NCI-H2196 (cell line): ENCODE measurements around the gene PGGHG.
A peak's percentile ranks its signal among the peaks of the same experiment; 100 is the strongest.
"Not testable (repeated sequence)": the region's sequence is repeated elsewhere in the genome, so short reads cannot be mapped to it uniquely, and the experiment has no call there.

Source experiments
- DNase-seq: peaks from one replicate; lab custom pipeline; 2025; ENCODE audit not compliant: unreplicated experiment; lab: John Stamatoyannopoulos, UW

PGGHG gene

GRCh38 chr11:288478-289397 is at the start of gene PGGHG:
Gene PGGHG, plus strand, starts transcription at chr11:289126. Its CDS starts 691 bp downstream, at chr11:289817.
- DNase-seq: peak; percentile 50

GRCh38 chr11:240315-240714 is 48.6 kb upstream of the PGGHG start:
- no peak for DNase-seq

DNA sequence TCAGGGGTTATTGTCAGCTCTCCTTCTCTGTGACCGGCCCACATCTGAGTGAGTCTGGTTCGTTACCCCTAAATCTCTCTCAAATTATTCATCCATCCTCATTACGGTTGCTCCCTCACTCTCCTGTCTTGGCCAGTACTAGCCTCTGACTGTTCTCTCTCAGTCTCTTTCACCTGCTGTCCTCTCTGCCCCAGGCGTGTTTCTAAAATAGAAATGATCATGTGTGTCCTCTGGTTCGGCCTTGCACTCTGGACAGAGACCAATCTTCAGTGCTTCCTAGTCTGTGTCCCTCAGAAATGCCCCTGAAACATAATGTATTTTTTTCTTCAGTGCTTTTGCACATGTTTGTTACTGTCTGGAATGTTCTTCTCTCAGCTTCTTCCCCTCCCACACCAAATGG is 47.3 kb upstream of the PGGHG start:
- no peak for DNase-seq

- no peak for DNase-seq
Measured at GRCh38 chr11:244376-244775, 44.5 kb upstream of the PGGHG start.

- no peak for DNase-seq
Measured at GRCh38 chr11:249062-249461, 39.9 kb upstream of the PGGHG start.

GRCh38 chr11:250274-250673 is 38.7 kb upstream of the PGGHG start:
- DNase-seq: no peak

- DNase-seq: peak; percentile 38
Measured at GRCh38 chr11:250740-251299, 38.1 kb upstream of the PGGHG start.

DNA sequence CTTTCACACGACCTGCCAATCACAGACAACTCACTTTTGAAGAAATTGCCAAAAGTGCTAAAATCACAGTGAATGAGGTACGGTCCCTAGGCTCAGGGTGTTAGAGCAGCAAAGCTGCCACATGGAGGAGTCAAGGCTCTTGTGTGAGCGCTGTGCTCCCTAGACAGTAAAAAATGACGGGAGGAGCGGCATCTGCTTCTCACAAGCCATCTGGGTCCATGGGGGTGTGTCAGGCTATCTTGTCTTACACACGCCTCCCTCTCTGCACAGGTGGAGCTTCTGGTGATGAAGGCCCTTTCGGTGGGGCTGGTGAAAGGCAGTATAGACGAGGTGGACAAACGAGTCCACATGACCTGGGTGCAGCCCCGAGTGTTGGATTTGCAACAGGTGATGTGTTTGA is 37.4 kb upstream of the PGGHG start:
- no peak for DNase-seq

DNA sequence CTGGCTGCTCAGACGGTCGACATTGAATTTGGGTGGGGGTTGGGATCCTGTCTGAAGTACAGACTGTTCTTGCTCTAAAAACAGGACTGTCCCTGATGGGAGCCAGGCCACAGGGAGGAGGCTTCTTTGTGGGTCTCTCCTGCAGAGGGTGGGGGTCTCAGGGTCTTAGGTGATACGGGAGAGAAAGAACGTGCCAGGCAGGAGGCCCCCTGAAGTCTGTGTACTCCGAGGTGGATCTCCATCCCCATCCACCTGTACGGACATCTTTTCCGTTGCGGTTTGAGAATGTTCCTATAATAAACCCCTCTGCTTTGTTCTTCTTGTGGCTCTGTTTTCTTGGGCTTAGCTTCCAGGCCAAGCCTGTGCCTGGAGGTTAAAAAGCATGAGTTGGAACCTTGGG is 36.3 kb upstream of the PGGHG start:
- no peak for DNase-seq

- no peak for DNase-seq
Measured at GRCh38 chr11:253160-253885, 35.6 kb upstream of the PGGHG start.

- no peak for DNase-seq
Measured at GRCh38 chr11:253886-254270, 35.0 kb upstream of the PGGHG start.

DNA sequence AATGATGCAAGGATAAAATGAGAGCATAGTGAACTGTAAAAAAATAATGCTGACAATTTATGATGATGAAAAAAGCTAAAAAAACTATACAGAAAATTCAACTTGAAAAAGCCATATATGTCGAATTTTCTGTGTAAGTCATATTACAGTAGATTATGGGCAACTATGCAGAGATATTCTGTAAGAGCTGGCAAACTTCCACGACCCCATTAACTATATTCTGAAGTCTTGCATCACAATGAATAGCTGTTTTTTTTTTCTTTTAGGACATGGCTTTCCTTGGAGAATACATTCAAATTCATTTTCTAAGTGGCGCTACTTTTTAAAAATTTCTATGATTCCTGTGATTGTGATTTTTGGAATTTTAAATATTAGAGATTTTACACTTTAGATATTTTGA is 33.8 kb upstream of the PGGHG start:
- DNase-seq: no peak

GRCh38 chr11:255816-256215 is 33.1 kb upstream of the PGGHG start:
- DNase-seq: no peak

DNA sequence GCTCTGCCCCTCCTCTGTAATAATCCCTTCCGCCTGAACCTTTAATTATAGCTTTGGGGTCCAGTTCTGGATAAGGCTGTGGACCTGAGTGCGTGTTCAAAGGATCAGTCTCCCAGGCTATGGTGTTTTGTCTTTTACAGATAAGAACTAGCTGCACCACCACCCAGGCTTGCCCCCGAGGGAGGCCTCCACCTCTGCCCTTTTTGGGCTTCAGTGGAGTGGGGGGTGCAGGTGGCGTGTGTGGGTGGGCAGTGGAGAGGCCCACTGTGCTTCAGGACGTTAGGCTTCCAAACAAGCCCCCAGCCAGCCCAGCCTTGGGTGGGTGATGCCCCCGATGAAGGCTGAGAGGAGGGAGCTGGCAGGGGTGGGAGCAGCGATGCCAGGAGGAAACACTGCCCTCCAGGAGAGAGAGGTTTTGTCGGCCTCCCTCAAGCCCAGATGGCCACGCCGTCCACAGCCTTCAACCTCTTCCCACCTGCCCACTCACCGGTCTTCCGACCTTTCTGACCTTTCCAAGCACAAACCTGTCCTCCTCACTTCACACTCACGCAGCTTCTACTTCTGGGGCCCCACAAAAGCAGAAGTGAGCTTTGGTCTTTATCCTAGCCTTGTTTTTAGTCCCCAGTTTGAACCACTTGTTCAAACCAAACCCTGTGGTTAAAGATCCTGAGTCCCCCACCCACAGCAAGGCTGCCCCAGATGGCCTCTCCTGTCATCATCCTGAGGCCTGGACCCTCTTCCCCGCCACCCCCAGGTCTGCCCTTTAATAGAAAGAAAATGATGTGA is 31.8 kb upstream of the PGGHG start:
- DNase-seq: no peak

- no peak for DNase-seq
Measured at GRCh38 chr11:257766-258493, 31.0 kb upstream of the PGGHG start.

DNA sequence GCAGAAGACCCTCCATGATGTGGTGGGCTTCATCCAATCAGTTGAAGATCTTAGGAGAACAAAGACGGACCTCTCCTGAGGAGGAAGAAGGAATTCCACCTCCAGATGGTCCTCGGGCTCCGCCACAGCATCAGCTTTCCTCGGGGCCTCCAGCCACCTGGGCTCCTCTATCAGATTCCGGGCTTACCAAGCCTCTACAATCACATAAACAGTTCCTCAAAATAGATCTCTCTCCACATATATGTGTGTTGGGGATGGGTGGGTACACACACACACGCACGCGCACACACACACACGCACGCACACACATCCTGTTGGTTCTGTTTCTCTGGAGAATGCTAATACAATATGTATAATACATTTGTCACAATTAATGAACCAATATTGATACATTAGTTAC is 29.5 kb upstream of the PGGHG start:
- no peak for DNase-seq

DNA sequence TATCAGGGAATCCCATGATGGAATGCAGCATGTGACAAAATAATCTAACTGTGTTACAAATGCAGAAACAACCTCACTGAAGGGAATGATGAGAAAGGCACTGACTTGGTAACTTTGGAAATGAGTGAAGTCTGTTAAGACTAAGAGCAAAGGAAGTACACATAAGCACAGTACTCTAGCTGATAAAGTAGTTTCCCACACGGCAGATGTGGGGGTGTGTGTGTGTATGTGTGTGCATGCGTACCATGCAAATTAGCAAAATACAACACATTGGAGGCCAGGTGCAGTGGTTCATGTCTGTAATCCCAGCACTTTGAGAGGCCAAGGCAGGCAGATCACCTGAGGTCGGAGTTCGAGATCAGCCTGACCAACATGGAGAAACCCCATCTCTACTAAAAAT is 27.3 kb upstream of the PGGHG start:
- DNase-seq: no peak

DNA sequence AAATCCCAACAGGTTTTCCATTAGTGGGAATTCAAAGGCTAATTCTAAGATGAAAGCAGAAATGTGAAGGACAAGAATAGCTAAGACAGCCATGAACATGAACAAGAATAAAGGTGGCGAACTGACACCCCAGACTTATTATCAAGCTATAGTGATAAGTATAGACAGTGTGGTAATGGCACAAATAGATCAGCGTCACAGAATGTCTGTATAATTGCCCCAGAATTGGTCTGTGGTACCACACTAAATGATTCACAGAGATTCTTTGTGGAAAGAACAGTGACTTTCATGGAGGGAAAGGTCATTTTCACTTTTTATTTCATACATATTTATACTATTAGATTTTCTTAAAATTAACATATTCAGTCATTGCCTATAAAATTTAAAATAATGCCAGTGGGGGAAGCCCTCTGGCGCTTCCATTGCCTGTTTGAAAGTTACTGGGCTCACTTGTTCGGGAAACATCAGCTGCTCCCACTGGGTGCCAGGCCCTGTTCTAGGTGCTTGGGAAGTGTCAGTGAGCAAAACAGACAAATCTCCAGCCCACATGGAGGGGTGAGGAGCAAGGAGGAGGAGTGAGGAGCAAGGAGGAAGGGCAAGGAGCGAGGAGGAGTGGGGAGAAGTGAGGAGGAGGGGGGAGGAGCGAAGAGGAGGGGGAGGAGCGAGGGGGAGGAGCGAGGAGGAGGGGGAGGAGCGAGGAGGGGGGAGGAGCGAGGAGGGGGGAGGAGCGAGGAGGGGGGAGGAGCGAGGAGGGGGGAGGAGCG is 22.1 kb upstream of the PGGHG start:
- no peak for DNase-seq

GRCh38 chr11:267491-267994 is 21.4 kb upstream of the PGGHG start:
- DNase-seq: no peak

DNA sequence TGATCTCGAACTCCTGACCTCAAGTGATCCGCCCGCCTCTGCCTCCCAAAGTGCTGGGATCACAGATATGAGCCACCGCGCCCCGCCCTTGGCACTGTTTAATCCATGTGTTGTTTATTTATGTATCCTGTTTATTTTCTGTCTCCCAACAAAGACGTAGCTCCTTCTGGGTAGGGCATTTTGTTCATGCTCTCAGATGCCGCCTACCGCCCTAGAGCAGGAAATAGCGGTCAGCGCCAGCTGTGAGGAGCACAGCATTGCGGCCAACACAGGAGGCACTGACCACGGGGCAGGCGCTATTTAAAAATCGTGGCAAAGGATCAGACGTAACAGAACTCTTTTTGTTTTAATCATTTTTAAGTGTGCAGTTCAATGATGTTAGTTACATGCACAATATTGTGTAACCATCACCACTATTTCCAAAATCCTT is 20.2 kb upstream of the PGGHG start:
- DNase-seq: not testable (repeated sequence)
